Stomach smooth muscle (tissue), 2 donors: ENCODE data around the gene GPS2.
"Not testable (repeated sequence)": the region's sequence is repeated elsewhere in the genome, so short reads cannot be mapped to it uniquely, and the experiment has no call there.

Experiments
- H3K27ac ChIP-seq: one replicate; pipeline ENCODE4 v1.7.0; 2013; ENCODE audit warnings: mild to moderate bottlenecking, low read length, inconsistent platforms
- H3K27me3 ChIP-seq, 2 donors: one replicate each; pipeline ENCODE4 v1.7.0; 2013; ENCODE audit warnings: low read length in 2 of 2; ENCODE audit not compliant: insufficient read depth in 2 of 2, control insufficient read depth in 1 of 2
- H3K36me3 ChIP-seq, 2 donors: one replicate each; pipeline ENCODE4 v1.7.0; 2013; ENCODE audit warnings: low read length in 2 of 2; ENCODE audit not compliant: control insufficient read depth in 2 of 2, insufficient read depth in 2 of 2
- H3K4me1 ChIP-seq: one replicate; pipeline ENCODE4 v1.7.0; 2013; ENCODE audit warnings: low read length; ENCODE audit not compliant: control insufficient read depth, insufficient read depth
- H3K4me3 ChIP-seq, 2 donors: one replicate each; pipeline ENCODE4 v1.7.0; 2013; ENCODE audit warnings: low read length in 2 of 2
- H3K9ac ChIP-seq, 2 donors: one replicate each; pipeline ENCODE4 v1.7.0; 2013; ENCODE audit warnings: low read length in 2 of 2, mild to moderate bottlenecking in 1 of 2
- H3K9me3 ChIP-seq, 2 donors: one replicate each; pipeline ENCODE4 v1.7.0; 2013; ENCODE audit warnings: low read length in 2 of 2; ENCODE audit not compliant: control insufficient read depth in 2 of 2
- donor health status: healthy.
- donor health status: Pancreatic carcinoma.

The GPS2 gene

GRCh38 chr17:7352503-7352889 is 37.3 kb upstream of the GPS2 start:
- Histone ChIP-seq H3K27ac (peak overlapping the region; percentile 96), H3K4me3 (peak overlapping the region; percentile 87 to 90), H3K9me3 (no peaks in the 10 kb centered on the region), H3K9ac (peak overlapping the region; percentile 82 to 85), H3K27me3 (peaks cover 0 to 3% of the 10 kb centered on the region in 2 donors), H3K36me3 (no peaks in the 10 kb centered on the region), H3K4me1 (peaks cover 56% of the 10 kb centered on the region)

- Histone ChIP-seq H3K4me3 (peak within 1 kb of the TSS; percentile 87 to 90), H3K9me3 (no peaks in the 10 kb centered on the region), H3K27ac (peak within 1 kb of the TSS; percentile 96), H3K27me3 (peaks cover 0 to 3% of the 10 kb centered on the region in 2 donors), H3K36me3 (no peaks in the 10 kb centered on the region), H3K9ac (peak within 1 kb of the TSS; percentile 85 to 88), H3K4me1 (peaks cover 56% of the 10 kb centered on the region)
These were observed 36.7 kb upstream of the GPS2 start, which contains the start of gene KCTD11 for GRCh38 chr17:7351665-7352502. Gene KCTD11, plus strand, starts transcription at chr17:7352162.

- H3K4me3 ChIP-seq = no peak overlapping the region
- peaks cover 3 to 4% of the 10 kb centered on the region in 2 donors for H3K27me3 ChIP-seq
- H3K36me3 ChIP-seq = no peaks in the 10 kb centered on the region
- H3K4me1 ChIP-seq = peaks cover 37% of the 10 kb centered on the region
- no peaks in the 10 kb centered on the region for H3K9me3 ChIP-seq
- no peak overlapping the region for H3K27ac ChIP-seq
- no peak overlapping the region for H3K9ac ChIP-seq
These were observed 33.5 kb upstream of the GPS2 start for GRCh38 chr17:7348478-7349242.

GRCh38 chr17:7347630-7348477 is 32.7 kb upstream of the GPS2 start:
- Histone ChIP-seq H3K27me3 (peaks cover 3 to 10% of the 10 kb centered on the region in 2 donors), H3K4me3 (no peak overlapping the region), H3K36me3 (no peaks in the 10 kb centered on the region), H3K9me3 (no peaks in the 10 kb centered on the region), H3K4me1 (peaks cover 29% of the 10 kb centered on the region), H3K9ac (no peak overlapping the region), H3K27ac (no peak overlapping the region)

GRCh38 chr17:7346761-7347614 is 31.8 kb upstream of the GPS2 start:
- Histone ChIP-seq H3K27me3 (peaks cover 3 to 11% of the 10 kb centered on the region in 2 donors), H3K27ac (no peak overlapping the region), H3K4me1 (peaks cover 22% of the 10 kb centered on the region), H3K36me3 (no peaks in the 10 kb centered on the region), H3K9ac (no peak overlapping the region), H3K4me3 (no peak overlapping the region), H3K9me3 (no peaks in the 10 kb centered on the region)

GRCh38 chr17:7343250-7343649 is 28.1 kb upstream of the GPS2 start:
- no peak overlapping the region for H3K9ac ChIP-seq
- no peaks in the 10 kb centered on the region for H3K36me3 ChIP-seq
- H3K27ac ChIP-seq = no peak overlapping the region
- no peak overlapping the region for H3K4me3 ChIP-seq
- H3K9me3 ChIP-seq = no peaks in the 10 kb centered on the region
- no peaks in the 10 kb centered on the region for H3K4me1 ChIP-seq
- peaks cover 7 to 18% of the 10 kb centered on the region in 2 donors for H3K27me3 ChIP-seq

- H3K9ac ChIP-seq = no peak overlapping the region
- H3K27me3 ChIP-seq = peaks cover 10 to 23% of the 10 kb centered on the region in 2 donors
- no peaks in the 10 kb centered on the region for H3K9me3 ChIP-seq
- no peak overlapping the region for H3K27ac ChIP-seq
- no peaks in the 10 kb centered on the region for H3K4me1 ChIP-seq
- no peaks in the 10 kb centered on the region for H3K36me3 ChIP-seq
- H3K4me3 ChIP-seq = no peak overlapping the region
These were observed 26.7 kb upstream of the GPS2 start for GRCh38 chr17:7341842-7342241.

- H3K36me3 ChIP-seq = no peaks in the 10 kb centered on the region
- no peaks in the 10 kb centered on the region for H3K4me1 ChIP-seq
- no peaks in the 10 kb centered on the region for H3K9me3 ChIP-seq
- H3K4me3 ChIP-seq = no peak overlapping the region
- peaks cover 14 to 27% of the 10 kb centered on the region in 2 donors for H3K27me3 ChIP-seq
- H3K9ac ChIP-seq = no peak overlapping the region
- H3K27ac ChIP-seq = no peak overlapping the region
These were observed 25.0 kb upstream of the GPS2 start for GRCh38 chr17:7340179-7340578.

- H3K27ac ChIP-seq, H3K9ac ChIP-seq, H3K4me3 ChIP-seq, H3K9me3 ChIP-seq, H3K4me1 ChIP-seq, H3K36me3 ChIP-seq: not testable (repeated sequence)
- H3K27me3 ChIP-seq = peaks cover 15 to 20% of the 10 kb centered on the region in 2 donors
These were observed 22.4 kb upstream of the GPS2 start for GRCh38 chr17:7337600-7337999.
